GM19240 (cell line): Measurements from ENCODE around the gene GLB1L3.
"Not testable (repeated sequence)": the region's sequence is repeated elsewhere in the genome, so short reads cannot be mapped to it uniquely, and the experiment has no call there.

Source experiments
- DNase-seq: peaks from one replicate; pipeline ENCODE4 v3.0.0; 2011; ENCODE audit warnings: low spot score; ENCODE audit not compliant: insufficient read length

Gene GLB1L3

GRCh38 chr11:134313821-134314607 lies 37.8 kb downstream of the GLB1L3 start:
- DNase-seq, result no peak

- DNase-seq, result no peak
Measured at GRCh38 chr11:134317103-134317502, 40.9 kb downstream of the GLB1L3 start.

- DNase-seq, result not testable (repeated sequence)
Measured at GRCh38 chr11:134321373-134321772, 45.2 kb downstream of the GLB1L3 start.

- no peak for DNase-seq
Measured at GRCh38 chr11:134322553-134322952, 46.4 kb downstream of the GLB1L3 start.

GRCh38 chr11:134328433-134328832 lies 52.3 kb downstream of the GLB1L3 start:
- DNase-seq, result no peak

- DNase-seq, result no peak
Measured at GRCh38 chr11:134330611-134331353, 54.6 kb downstream of the GLB1L3 start.

- DNase-seq, result peak; percentile 36
Measured at GRCh38 chr11:134331354-134332188, 55.4 kb downstream of the GLB1L3 start, which contains the start of gene GLB1L2. Gene GLB1L2 (plus strand): TSS chr11:134331988. CDS start chr11:134332062, 74 bp downstream.

- DNase-seq, result no peak
Measured at GRCh38 chr11:134332189-134332631, 56.0 kb downstream of the GLB1L3 start.

GRCh38 chr11:134332782-134333181 lies 56.6 kb downstream of the GLB1L3 start:
- DNase-seq, result no peak

GRCh38 chr11:134333312-134333711 lies 57.1 kb downstream of the GLB1L3 start:
- DNase-seq, result no peak

- no peak for DNase-seq
Measured at GRCh38 chr11:134333946-134334345, 57.8 kb downstream of the GLB1L3 start.

- no peak for DNase-seq
Measured at GRCh38 chr11:134334796-134335571, 58.8 kb downstream of the GLB1L3 start.

GRCh38 chr11:134337051-134337450 lies 60.9 kb downstream of the GLB1L3 start:
- DNase-seq, result no peak

GRCh38 chr11:134338068-134338467 lies 61.9 kb downstream of the GLB1L3 start:
- DNase-seq, result no peak

GRCh38 chr11:134338654-134339053 lies 62.5 kb downstream of the GLB1L3 start:
- no peak for DNase-seq

GRCh38 chr11:134339756-134340155 lies 63.6 kb downstream of the GLB1L3 start:
- DNase-seq, result no peak

GRCh38 chr11:134340354-134340964 lies 64.3 kb downstream of the GLB1L3 start:
- DNase-seq, result no peak

GRCh38 chr11:134341805-134342571 lies 65.8 kb downstream of the GLB1L3 start:
- DNase-seq, result no peak

GRCh38 chr11:134342572-134343340 lies 66.6 kb downstream of the GLB1L3 start:
- no peak for DNase-seq
